GM18870 (cell line): Measurements from ENCODE around the gene PDK3.

Experiments
- ATAC-seq: cut with Tn5 transposase; IDR thresholded peaks from one replicate; pipeline ENCODE4 v1.9.1; 2021; ENCODE audit warnings: moderate library complexity; ENCODE audit not compliant: unreplicated experiment

Gene PDK3

GRCh38 chrX:24547961-24548360 lies 82.9 kb downstream of the PDK3 start:
- ATAC-seq, result no peak

GRCh38 chrX:24550166-24550565 lies 85.1 kb downstream of the PDK3 start:
- ATAC-seq, result no peak

- no peak for ATAC-seq
Observed at GRCh38 chrX:24553011-24553410, 87.9 kb downstream of the PDK3 start.

GRCh38 chrX:24561121-24561520 lies 96.0 kb downstream of the PDK3 start:
- ATAC-seq, result no peak

- ATAC-seq, result no peak
Observed at GRCh38 chrX:24563291-24564010, 98.4 kb downstream of the PDK3 start.

- ATAC-seq, result no peak
Observed at GRCh38 chrX:24566240-24566639, 101.2 kb downstream of the PDK3 start.

- ATAC-seq, result no peak
Observed at GRCh38 chrX:24567169-24567568, 102.1 kb downstream of the PDK3 start.

GRCh38 chrX:24574743-24575142 lies 109.7 kb downstream of the PDK3 start:
- no peak for ATAC-seq

GRCh38 chrX:24575496-24575895 lies 110.4 kb downstream of the PDK3 start:
- no peak for ATAC-seq

- no peak for ATAC-seq
Observed at GRCh38 chrX:24577091-24577490, 112.0 kb downstream of the PDK3 start.
